ENCODE measurements around the gene MARCKSL1. TPM values are rescaled to one million over a fixed set of nuclear protein-coding genes. Genes with fewer than 3 reads are reported as not detected.
"Not testable (repeated sequence)": the region's sequence is repeated elsewhere in the genome, so short reads cannot be mapped to it uniquely, and the experiment has no call there.

The MARCKSL1 gene
- total RNA-seq, 1 donor from 2014 or later, result 730 TPM

DNA sequence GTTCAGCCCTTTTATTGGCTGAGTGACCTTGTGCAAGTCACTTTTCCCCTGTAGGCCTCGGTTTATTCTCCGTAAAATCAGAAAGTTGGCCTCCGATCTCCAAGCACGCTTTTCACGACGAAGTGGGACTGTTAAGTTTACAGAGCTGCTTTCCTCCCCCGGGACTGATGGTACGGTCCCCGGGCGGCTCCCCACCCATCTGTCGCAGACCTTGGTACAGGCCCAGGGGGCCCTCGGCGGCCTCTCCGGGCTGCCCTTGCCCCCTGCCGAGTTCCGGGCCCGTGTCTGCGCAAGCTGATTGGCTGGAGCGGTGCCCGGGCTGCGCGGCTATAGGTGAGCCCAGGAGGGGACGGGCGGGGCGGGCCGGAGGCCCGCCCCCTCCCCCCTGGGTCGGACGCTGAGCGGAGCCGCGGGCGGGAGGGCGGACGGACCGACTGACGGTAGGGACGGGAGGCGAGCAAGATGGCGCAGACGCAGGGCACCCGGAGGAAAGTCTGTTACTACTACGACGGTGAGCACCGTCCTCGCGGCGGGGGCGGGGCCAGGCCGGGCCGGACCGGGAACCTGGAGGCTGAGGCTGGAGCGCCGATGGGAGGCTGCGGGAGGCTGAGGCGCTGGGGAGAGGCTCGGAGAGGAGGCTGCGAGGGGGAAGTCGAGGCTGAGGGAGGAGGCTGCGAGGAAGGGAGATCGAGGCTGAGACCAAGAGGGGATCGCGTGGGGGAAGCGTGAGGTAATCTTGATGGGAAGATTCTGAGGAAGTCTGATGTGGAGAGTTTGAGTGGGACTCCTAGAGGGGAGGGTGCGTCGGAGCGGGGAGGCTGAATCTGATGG lies 44.1 kb downstream of the MARCKSL1 start, which contains the start of gene HDAC1:
HDAC1 (plus strand) TSS at position 376 of the 831 bp plus-strand sequence; CDS start at position 463, 87 bp downstream.
- peaks cover 20% of the 10 kb centered on the region for H3K4me1 Mint-ChIP-seq (ENCODE audit: unreplicated experiment)
- H3K4me3 Mint-ChIP-seq (ENCODE audit: unreplicated experiment), result peak within 1 kb of the TSS; percentile 100
- peak; percentile 94 for DNase-seq (ENCODE audit: low spot score)
- H3K27ac Mint-ChIP-seq (ENCODE audit: unreplicated experiment), result peak within 1 kb of the TSS; percentile 90
- peaks cover 6% of the 10 kb centered on the region for H3K27me3 Mint-ChIP-seq (ENCODE audit: unreplicated experiment)
- H3K36me3 Mint-ChIP-seq (ENCODE audit: low read depth, unreplicated experiment), result peaks cover 16% of the 10 kb centered on the region
- TF ChIP-seq, protein P1, sequence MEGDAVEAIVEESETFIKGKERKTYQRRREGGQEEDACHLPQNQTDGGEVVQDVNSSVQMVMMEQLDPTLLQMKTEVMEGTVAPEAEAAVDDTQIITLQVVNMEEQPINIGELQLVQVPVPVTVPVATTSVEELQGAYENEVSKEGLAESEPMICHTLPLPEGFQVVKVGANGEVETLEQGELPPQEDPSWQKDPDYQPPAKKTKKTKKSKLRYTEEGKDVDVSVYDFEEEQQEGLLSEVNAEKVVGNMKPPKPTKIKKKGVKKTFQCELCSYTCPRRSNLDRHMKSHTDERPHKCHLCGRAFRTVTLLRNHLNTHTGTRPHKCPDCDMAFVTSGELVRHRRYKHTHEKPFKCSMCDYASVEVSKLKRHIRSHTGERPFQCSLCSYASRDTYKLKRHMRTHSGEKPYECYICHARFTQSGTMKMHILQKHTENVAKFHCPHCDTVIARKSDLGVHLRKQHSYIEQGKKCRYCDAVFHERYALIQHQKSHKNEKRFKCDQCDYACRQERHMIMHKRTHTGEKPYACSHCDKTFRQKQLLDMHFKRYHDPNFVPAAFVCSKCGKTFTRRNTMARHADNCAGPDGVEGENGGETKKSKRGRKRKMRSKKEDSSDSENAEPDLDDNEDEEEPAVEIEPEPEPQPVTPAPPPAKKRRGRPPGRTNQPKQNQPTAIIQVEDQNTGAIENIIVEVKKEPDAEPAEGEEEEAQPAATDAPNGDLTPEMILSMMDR (IDR thresholded peaks at IDR 0.05; ENCODE audit: unreplicated experiment), result no peak
- H3K9me3 Mint-ChIP-seq (ENCODE audit: unreplicated experiment), result no peaks in the 10 kb centered on the region

DNA sequence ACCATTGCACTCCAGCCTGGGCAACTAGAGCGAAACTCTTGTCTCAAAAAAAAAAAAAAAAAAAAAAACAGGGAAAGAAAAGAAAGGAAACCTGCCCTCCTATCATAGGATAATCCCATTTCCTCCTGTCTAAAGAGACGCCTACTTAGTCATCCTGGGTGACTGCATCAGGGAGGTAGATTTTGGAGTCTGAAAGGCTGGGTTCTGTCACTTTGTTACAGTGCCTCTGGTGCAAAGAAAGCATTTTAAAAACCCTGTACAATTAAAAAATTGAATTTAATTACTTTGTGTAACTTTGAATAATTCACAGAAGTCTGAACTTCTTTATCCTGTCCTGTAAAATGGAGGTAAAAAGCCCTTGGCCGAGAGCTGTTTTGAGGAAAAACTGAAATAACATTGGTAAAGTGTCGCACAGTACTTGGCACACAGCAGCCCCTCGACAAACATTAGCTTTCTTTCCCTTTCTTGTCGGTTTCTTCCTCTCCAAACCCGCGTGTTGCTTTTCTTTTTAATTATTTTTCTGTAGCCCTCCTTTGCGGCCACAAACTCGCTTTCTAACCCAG lies 44.8 kb downstream of the MARCKSL1 start:
- Mint-ChIP-seq H3K4me3 (ENCODE audit: unreplicated experiment) (peak overlapping the region; percentile 78), H3K4me1 (ENCODE audit: unreplicated experiment) (peaks cover 14% of the 10 kb centered on the region), H3K36me3 (ENCODE audit: low read depth, unreplicated experiment) (peaks cover 13% of the 10 kb centered on the region), H3K27me3 (ENCODE audit: unreplicated experiment) (peaks cover 6% of the 10 kb centered on the region), H3K9me3 (ENCODE audit: unreplicated experiment) (no peaks in the 10 kb centered on the region), H3K27ac (ENCODE audit: unreplicated experiment) (peak overlapping the region; percentile 90)
- TF ChIP-seq, protein P1 (IDR thresholded peaks at IDR 0.05; ENCODE audit: unreplicated experiment), result no peak
- DNase-seq (ENCODE audit: low spot score), result no peak

DNA sequence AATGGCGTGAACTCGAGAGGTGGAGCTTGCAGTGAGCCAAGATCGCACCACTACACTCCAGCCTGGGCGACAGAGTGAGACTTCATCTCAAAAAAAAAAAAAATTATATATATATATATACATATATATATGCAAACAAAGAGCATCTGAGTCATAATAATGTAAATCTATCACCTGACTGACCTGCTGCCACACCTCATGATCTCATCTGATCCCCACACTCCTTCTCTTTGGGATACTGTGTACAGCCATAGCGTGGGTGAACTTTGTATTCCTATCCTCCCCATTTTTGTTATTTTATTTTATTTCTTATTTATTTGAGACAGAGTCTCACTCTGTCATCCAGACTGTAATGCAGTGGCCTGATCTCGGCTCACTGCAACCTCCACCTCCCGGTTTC lies 46.8 kb downstream of the MARCKSL1 start:
- H3K27ac Mint-ChIP-seq (ENCODE audit: unreplicated experiment), result no peak overlapping the region
- H3K4me1 Mint-ChIP-seq (ENCODE audit: unreplicated experiment), result peaks cover 8% of the 10 kb centered on the region
- H3K9me3 Mint-ChIP-seq (ENCODE audit: unreplicated experiment), result no peaks in the 10 kb centered on the region
- no peak overlapping the region for H3K4me3 Mint-ChIP-seq (ENCODE audit: unreplicated experiment)
- TF ChIP-seq, protein P1 (IDR thresholded peaks at IDR 0.05; ENCODE audit: unreplicated experiment), result no peak
- no peak for DNase-seq (ENCODE audit: low spot score)
- H3K36me3 Mint-ChIP-seq (ENCODE audit: low read depth, unreplicated experiment), result peaks cover 4% of the 10 kb centered on the region
- peaks cover 6% of the 10 kb centered on the region for H3K27me3 Mint-ChIP-seq (ENCODE audit: unreplicated experiment)

DNA sequence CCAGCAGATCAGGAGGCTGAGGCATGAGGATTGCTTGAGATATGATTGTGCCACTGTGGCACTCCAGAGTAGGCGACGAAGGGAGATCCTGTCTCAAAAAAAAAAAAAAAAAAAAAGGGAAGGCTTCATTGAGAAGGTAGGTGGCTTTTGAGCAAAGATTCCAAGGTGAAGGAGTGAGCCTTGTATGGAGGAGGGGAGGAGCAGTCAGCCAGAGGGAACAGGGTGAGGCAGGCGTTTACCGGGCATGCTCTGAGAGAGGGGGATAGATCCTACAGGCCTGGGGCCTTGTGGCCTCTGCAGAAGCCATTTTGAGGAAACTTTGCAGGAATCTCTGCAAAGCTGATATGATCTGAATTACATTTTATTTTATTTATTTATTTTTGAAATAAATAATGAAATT lies 49.3 kb downstream of the MARCKSL1 start:
- Mint-ChIP-seq H3K4me3 (ENCODE audit: unreplicated experiment) (no peak overlapping the region), H3K27ac (ENCODE audit: unreplicated experiment) (no peak overlapping the region), H3K9me3 (ENCODE audit: unreplicated experiment) (no peaks in the 10 kb centered on the region), H3K4me1 (ENCODE audit: unreplicated experiment) (no peaks in the 10 kb centered on the region), H3K27me3 (ENCODE audit: unreplicated experiment) (no peaks in the 10 kb centered on the region), H3K36me3 (ENCODE audit: low read depth, unreplicated experiment) (no peaks in the 10 kb centered on the region)
- TF ChIP-seq, protein P1 (IDR thresholded peaks at IDR 0.05; ENCODE audit: unreplicated experiment), result no peak
- DNase-seq (ENCODE audit: low spot score), result no peak

DNA sequence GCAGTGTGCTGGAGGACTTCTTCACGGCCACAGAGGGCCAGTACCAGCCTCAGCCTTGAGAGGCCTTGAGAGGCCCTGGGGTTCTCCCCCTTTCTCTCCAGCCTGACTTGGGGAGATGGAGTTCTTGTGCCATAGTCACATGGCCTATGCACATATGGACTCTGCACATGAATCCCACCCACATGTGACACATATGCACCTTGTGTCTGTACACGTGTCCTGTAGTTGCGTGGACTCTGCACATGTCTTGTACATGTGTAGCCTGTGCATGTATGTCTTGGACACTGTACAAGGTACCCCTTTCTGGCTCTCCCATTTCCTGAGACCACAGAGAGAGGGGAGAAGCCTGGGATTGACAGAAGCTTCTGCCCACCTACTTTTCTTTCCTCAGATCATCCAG lies 50.4 kb downstream of the MARCKSL1 start:
- H3K27ac Mint-ChIP-seq (ENCODE audit: unreplicated experiment), result no peak overlapping the region

DNA sequence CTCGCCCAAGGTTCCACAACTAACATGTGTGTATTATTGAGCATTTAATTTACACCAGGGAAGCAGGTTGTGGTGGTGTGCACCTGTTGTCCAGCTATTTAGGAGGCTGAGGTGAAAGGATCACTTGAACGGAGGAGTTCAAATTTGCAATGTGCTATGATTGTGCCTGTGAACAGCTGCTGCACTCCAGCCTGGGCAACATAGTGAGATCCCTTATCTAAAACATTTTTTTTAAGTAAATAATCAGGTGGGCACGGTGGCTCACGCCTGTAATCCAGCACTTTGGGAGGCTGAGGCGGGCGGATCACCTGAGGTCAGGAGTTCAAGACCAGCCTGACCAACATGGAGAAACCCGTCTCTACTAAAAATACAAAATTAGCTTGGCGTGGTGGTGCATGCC lies 51.3 kb downstream of the MARCKSL1 start:
- not testable (repeated sequence) for H3K36me3 Mint-ChIP-seq (ENCODE audit: low read depth, unreplicated experiment); H3K27ac Mint-ChIP-seq (ENCODE audit: unreplicated experiment); DNase-seq (ENCODE audit: low spot score); H3K9me3 Mint-ChIP-seq (ENCODE audit: unreplicated experiment); H3K27me3 Mint-ChIP-seq (ENCODE audit: unreplicated experiment); H3K4me1 Mint-ChIP-seq (ENCODE audit: unreplicated experiment); H3K4me3 Mint-ChIP-seq (ENCODE audit: unreplicated experiment)

More for the DNA sequence above, 50.4 kb downstream of the MARCKSL1 start:
- TF ChIP-seq, protein P1 (IDR thresholded peaks at IDR 0.05; ENCODE audit: unreplicated experiment), result no peak
- no peak for DNase-seq (ENCODE audit: low spot score)
- Mint-ChIP-seq H3K4me3 (ENCODE audit: unreplicated experiment) (no peak overlapping the region), H3K4me1 (ENCODE audit: unreplicated experiment) (peaks cover 2% of the 10 kb centered on the region), H3K9me3 (ENCODE audit: unreplicated experiment) (no peaks in the 10 kb centered on the region), H3K36me3 (ENCODE audit: low read depth, unreplicated experiment) (no peaks in the 10 kb centered on the region), H3K27me3 (ENCODE audit: unreplicated experiment) (no peaks in the 10 kb centered on the region)
